ENCODE data around the gene CXCR4. TPM values are rescaled to one million over a fixed set of nuclear protein-coding genes. Genes with fewer than 3 reads are reported as not detected.
"Not testable (repeated sequence)": the region's sequence is repeated elsewhere in the genome, so short reads cannot be mapped to it uniquely, and the experiment has no call there.

Gene CXCR4
- total RNA-seq, 1 experiment from 2014 or later = 1.1 TPM

DNA sequence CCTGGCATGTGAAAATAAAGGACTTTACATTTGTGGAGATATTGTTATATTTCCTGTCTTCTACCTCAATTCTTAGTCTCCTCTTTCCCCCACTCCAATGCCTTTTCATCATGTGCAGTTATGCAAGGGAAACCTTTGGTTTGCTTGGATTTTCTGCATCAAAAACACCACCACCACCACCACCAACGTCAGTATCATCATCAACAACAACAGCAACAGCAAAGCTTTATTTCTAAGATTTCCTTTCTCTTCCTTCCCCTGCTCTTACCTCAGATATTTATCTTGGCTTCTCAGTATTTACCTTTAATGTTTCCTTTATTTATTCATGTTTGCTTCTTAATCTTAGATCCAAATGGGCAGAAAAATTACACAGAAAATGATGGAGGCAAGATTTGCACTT is 26.1 kb downstream of the CXCR4 start:
- H3K79me2 ChIP-seq (ENCODE audit: low read depth) = no peaks in the 10 kb centered on the region
- no peaks in the 10 kb centered on the region for H3F3A ChIP-seq (ENCODE audit: insufficient read depth, low read depth)
- TF ChIP-seq EZH2 (IDR thresholded peaks at IDR 0.05; ENCODE audit: low read depth) = no peak
- TF ChIP-seq, protein P1, sequence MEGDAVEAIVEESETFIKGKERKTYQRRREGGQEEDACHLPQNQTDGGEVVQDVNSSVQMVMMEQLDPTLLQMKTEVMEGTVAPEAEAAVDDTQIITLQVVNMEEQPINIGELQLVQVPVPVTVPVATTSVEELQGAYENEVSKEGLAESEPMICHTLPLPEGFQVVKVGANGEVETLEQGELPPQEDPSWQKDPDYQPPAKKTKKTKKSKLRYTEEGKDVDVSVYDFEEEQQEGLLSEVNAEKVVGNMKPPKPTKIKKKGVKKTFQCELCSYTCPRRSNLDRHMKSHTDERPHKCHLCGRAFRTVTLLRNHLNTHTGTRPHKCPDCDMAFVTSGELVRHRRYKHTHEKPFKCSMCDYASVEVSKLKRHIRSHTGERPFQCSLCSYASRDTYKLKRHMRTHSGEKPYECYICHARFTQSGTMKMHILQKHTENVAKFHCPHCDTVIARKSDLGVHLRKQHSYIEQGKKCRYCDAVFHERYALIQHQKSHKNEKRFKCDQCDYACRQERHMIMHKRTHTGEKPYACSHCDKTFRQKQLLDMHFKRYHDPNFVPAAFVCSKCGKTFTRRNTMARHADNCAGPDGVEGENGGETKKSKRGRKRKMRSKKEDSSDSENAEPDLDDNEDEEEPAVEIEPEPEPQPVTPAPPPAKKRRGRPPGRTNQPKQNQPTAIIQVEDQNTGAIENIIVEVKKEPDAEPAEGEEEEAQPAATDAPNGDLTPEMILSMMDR (conservative IDR thresholded peaks at IDR 0.05) = no peak
- no peaks in the 10 kb centered on the region for H4K20me1 ChIP-seq (ENCODE audit: insufficient read depth)
- no peaks in the 10 kb centered on the region for H3K36me3 ChIP-seq (ENCODE audit: low read depth)
- no peak for DNase-seq
- no peaks in the 10 kb centered on the region for H3K4me1 ChIP-seq (replicated peaks; ENCODE audit: insufficient read depth)
- H3K27me3 ChIP-seq (ENCODE audit: insufficient read depth, low read depth) = no peaks in the 10 kb centered on the region
- H3K4me2 ChIP-seq = no peak overlapping the region
- no TSS peak for BruUV-seq (replicated peaks)
- H3K4me3 ChIP-seq = no peak overlapping the region
- intact Hi-C loops (cut with micrococcal nuclease; ENCODE audit: unreplicated experiment) = no loop called here
- H3K27ac ChIP-seq = no peak overlapping the region
- H3K9me3 ChIP-seq (ENCODE audit: insufficient read depth, low read depth) = no peaks in the 10 kb centered on the region
- ChIA-PET CTCF (no interaction called here), POLR2A (ENCODE audit: unreplicated experiment) (no interaction called here)
- no peak overlapping the region for H2AFZ ChIP-seq
- H3K9me2 ChIP-seq (ENCODE audit: insufficient read depth) = no peaks in the 10 kb centered on the region

GRCh38 chr2:136087901-136088460 is 30.0 kb downstream of the CXCR4 start:
- H3K4me1 ChIP-seq (replicated peaks; ENCODE audit: insufficient read depth) = peaks cover 13% of the 10 kb centered on the region
- H3K79me2 ChIP-seq (ENCODE audit: low read depth); H3K27me3 ChIP-seq (ENCODE audit: insufficient read depth, low read depth); BruUV-seq (replicated peaks); H3K4me2 ChIP-seq; H3F3A ChIP-seq (ENCODE audit: insufficient read depth, low read depth); H3K9me2 ChIP-seq (ENCODE audit: insufficient read depth); POLR2A ChIA-PET (ENCODE audit: unreplicated experiment); H4K20me1 ChIP-seq (ENCODE audit: insufficient read depth); CTCF ChIA-PET; DNase-seq; intact Hi-C loops (cut with micrococcal nuclease; ENCODE audit: unreplicated experiment); H2AFZ ChIP-seq; H3K9me3 ChIP-seq (ENCODE audit: insufficient read depth, low read depth); H3K4me3 ChIP-seq; H3K36me3 ChIP-seq (ENCODE audit: low read depth); H3K27ac ChIP-seq: not testable (repeated sequence)

GRCh38 chr2:136086253-136087016 is 31.5 kb downstream of the CXCR4 start:
- Histone ChIP-seq H3K27me3 (ENCODE audit: insufficient read depth, low read depth) (no peaks in the 10 kb centered on the region), H3K4me1 (replicated peaks; ENCODE audit: insufficient read depth) (peaks cover 13% of the 10 kb centered on the region), H4K20me1 (ENCODE audit: insufficient read depth) (no peaks in the 10 kb centered on the region), H3K79me2 (ENCODE audit: low read depth) (no peaks in the 10 kb centered on the region), H3K27ac (no peak overlapping the region), H3K4me3 (no peak overlapping the region), H3K4me2 (no peak overlapping the region), H3F3A (ENCODE audit: insufficient read depth, low read depth) (no peaks in the 10 kb centered on the region), H3K36me3 (ENCODE audit: low read depth) (no peaks in the 10 kb centered on the region), H2AFZ (no peak overlapping the region), H3K9me2 (ENCODE audit: insufficient read depth) (no peaks in the 10 kb centered on the region), H3K9me3 (ENCODE audit: insufficient read depth, low read depth) (no peaks in the 10 kb centered on the region)
- CTCF ChIA-PET = no interaction called here
- no peak for DNase-seq
- POLR2A ChIA-PET (ENCODE audit: unreplicated experiment) = no interaction called here
- no peak for TF ChIP-seq EZH2 (IDR thresholded peaks at IDR 0.05; ENCODE audit: low read depth)
- TF ChIP-seq, protein P1 (conservative IDR thresholded peaks at IDR 0.05) = no peak
- intact Hi-C loops (cut with micrococcal nuclease; ENCODE audit: unreplicated experiment) = no loop called here
- no TSS peak for BruUV-seq (replicated peaks)

Measured in PC-9 (cell line).